ENCODE results near the gene DSG4.
A peak's percentile ranks its signal among the peaks of the same experiment; 100 is the strongest.
"Not testable (repeated sequence)": the region's sequence is repeated elsewhere in the genome, so short reads cannot be mapped to it uniquely, and the experiment has no call there.

Gene DSG4, protein sequence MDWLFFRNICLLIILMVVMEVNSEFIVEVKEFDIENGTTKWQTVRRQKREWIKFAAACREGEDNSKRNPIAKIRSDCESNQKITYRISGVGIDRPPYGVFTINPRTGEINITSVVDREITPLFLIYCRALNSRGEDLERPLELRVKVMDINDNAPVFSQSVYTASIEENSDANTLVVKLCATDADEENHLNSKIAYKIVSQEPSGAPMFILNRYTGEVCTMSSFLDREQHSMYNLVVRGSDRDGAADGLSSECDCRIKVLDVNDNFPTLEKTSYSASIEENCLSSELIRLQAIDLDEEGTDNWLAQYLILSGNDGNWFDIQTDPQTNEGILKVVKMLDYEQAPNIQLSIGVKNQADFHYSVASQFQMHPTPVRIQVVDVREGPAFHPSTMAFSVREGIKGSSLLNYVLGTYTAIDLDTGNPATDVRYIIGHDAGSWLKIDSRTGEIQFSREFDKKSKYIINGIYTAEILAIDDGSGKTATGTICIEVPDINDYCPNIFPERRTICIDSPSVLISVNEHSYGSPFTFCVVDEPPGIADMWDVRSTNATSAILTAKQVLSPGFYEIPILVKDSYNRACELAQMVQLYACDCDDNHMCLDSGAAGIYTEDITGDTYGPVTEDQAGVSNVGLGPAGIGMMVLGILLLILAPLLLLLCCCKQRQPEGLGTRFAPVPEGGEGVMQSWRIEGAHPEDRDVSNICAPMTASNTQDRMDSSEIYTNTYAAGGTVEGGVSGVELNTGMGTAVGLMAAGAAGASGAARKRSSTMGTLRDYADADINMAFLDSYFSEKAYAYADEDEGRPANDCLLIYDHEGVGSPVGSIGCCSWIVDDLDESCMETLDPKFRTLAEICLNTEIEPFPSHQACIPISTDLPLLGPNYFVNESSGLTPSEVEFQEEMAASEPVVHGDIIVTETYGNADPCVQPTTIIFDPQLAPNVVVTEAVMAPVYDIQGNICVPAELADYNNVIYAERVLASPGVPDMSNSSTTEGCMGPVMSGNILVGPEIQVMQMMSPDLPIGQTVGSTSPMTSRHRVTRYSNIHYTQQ

DNA sequence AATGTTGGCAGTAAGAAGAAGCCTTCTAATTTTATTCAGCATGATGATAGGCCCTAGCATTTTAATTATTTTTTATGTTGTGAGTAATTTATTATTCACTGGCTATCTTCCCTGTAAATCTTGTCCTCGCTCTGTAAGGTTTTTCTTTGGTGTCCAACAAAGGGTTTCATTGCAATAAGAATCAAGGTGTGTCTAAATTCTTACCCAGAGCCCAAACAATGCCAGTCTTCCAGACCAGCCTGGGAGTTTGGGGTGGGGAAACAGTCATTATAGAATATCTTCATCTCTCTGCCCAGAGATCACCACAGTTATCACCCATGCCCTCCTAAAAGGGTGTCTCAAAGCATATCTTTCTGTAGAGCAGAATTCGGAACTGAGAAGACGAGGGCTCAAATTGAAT, at the start of gene DSG4:
TSS of gene DSG4 (plus strand) at position 301 of the 400 bp plus-strand sequence. CDS start 135 bp downstream, outside the sequence.
- in situ Hi-C loops (cut with MboI; ENCODE audit: low pct_unique_long_range_greater_than_20kb, low sequenced_read_pairs, unreplicated experiment), result no loop called here
- TF ChIP-seq, protein P1, sequence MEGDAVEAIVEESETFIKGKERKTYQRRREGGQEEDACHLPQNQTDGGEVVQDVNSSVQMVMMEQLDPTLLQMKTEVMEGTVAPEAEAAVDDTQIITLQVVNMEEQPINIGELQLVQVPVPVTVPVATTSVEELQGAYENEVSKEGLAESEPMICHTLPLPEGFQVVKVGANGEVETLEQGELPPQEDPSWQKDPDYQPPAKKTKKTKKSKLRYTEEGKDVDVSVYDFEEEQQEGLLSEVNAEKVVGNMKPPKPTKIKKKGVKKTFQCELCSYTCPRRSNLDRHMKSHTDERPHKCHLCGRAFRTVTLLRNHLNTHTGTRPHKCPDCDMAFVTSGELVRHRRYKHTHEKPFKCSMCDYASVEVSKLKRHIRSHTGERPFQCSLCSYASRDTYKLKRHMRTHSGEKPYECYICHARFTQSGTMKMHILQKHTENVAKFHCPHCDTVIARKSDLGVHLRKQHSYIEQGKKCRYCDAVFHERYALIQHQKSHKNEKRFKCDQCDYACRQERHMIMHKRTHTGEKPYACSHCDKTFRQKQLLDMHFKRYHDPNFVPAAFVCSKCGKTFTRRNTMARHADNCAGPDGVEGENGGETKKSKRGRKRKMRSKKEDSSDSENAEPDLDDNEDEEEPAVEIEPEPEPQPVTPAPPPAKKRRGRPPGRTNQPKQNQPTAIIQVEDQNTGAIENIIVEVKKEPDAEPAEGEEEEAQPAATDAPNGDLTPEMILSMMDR (IDR thresholded peaks at IDR 0.05; ENCODE audit: extremely low read depth, insufficient read depth, missing control alignments), result no peak
- no peak for DNase-seq (ENCODE audit: low spot score)

DNA sequence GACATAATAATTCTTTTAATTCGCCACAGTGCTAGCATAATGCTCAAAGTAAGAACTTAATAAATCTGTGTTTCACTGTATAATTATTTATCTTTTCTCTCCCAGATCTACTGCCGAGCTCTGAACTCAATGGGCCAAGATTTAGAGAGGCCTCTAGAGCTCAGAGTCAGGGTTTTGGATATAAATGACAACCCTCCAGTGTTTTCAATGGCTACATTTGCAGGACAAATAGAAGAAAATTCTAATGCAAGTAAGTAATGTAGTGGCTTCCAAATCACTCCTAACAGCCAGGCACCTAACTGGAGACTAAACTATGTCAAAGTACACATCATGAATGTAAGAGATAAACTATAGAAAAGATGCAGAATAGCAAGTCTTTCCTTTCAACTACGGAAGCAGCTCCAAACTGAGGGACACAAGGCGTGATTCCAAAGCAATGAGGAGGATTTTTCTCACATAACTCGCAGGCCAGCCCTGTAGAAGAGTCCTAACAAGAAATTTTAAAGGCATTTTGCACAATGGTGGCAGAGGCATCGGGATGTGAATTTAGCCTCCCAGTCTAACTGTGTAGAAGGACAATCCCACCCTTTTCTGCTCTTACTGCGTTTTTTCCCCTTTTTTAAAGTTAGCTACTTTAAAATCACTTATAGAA, 46.7 kb upstream of the DSG4 start:
- DNase-seq (ENCODE audit: low spot score), result no peak
- in situ Hi-C loops (cut with MboI; ENCODE audit: low pct_unique_long_range_greater_than_20kb, low sequenced_read_pairs, unreplicated experiment), result no loop called here
- TF ChIP-seq, protein P1 (IDR thresholded peaks at IDR 0.05; ENCODE audit: extremely low read depth, insufficient read depth, missing control alignments), result no peak

DNA sequence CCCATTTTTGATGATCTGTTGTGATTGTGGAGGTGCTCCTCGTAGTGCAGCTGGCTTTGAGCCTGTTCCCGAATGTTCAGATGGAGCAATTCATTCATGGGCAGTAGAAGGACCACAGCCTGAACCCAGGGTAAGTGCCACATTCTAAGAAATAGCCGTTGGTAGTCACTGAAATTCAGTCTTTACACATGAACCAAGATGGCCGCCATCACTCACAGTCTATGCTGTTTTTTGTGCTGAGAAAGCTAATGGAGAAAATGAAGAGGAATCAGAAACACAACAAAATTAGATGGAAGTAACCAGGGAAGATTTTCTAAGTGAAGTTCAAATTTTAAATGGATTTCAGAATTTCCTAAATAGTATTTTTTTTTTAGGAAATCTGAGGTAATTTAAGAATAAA, 33.1 kb upstream of the DSG4 start:
- in situ Hi-C loops (cut with MboI; ENCODE audit: low pct_unique_long_range_greater_than_20kb, low sequenced_read_pairs, unreplicated experiment), result no loop called here

DNA sequence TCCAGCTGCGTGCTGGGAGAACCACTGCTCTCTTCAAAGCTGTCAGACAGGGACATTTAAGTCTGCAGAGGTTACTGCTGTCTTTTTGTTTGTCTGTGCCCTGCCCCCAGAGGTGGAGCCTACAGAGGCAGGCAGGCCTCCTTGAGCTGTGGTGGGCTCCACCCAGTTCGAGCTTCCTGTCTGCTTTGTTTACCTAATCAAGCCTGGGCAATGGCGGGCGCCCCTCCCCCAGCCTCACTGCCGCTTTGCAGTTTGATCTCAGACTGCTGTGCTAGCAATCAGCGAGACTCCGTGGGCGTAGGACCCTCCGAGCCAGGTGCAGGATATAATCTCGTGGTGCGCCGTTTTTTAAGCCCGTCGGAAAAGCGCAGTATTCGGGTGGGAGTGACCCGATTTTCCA, 23.2 kb upstream of the DSG4 start:
- in situ Hi-C loops (cut with MboI; ENCODE audit: low pct_unique_long_range_greater_than_20kb, low sequenced_read_pairs, unreplicated experiment); DNase-seq (ENCODE audit: low spot score): not testable (repeated sequence)

More for the DNA sequence above, 33.1 kb upstream of the DSG4 start:
- TF ChIP-seq, protein P1 (IDR thresholded peaks at IDR 0.05; ENCODE audit: extremely low read depth, insufficient read depth, missing control alignments), result no peak
- no peak for DNase-seq (ENCODE audit: low spot score)

DNA sequence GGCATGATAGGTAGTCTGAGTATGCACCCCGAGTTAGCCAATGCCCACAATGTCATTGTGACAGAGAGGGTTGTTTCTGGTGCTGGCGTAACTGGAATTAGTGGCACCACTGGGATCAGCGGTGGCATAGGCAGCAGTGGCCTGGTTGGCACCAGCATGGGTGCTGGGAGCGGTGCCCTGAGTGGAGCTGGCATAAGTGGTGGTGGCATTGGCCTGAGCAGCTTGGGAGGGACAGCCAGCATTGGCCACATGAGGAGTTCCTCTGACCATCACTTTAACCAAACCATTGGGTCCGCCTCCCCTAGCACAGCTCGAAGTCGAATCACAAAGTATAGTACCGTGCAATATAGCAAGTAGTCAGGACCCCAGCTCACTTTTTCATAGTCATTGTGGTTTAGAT, 21.6 kb upstream of the DSG4 start:
- in situ Hi-C loops (cut with MboI; ENCODE audit: low pct_unique_long_range_greater_than_20kb, low sequenced_read_pairs, unreplicated experiment), result no loop called here
- TF ChIP-seq, protein P1 (IDR thresholded peaks at IDR 0.05; ENCODE audit: extremely low read depth, insufficient read depth, missing control alignments), result no peak
- no peak for DNase-seq (ENCODE audit: low spot score)

DNA sequence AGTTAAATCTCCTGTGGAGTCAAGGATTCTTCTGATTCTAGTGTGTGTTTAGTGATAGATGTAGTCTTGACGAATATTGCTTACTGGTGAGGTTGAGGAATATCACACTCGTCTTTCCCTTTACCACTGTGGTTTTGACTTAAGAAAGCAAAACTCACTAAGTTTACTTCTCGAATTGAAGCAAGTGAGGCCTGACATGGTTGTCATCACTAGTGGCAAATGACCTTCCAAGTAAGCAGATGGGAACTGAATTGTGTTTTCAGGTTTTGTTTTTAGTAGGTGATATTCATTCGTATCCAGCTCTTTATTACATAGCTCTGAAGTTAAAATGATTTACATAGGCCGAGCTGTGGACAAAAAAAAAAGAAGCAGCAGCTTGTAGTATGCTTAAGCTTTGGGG, 20.6 kb upstream of the DSG4 start:
- TF ChIP-seq, protein P1 (IDR thresholded peaks at IDR 0.05; ENCODE audit: extremely low read depth, insufficient read depth, missing control alignments), result no peak
- in situ Hi-C loops (cut with MboI; ENCODE audit: low pct_unique_long_range_greater_than_20kb, low sequenced_read_pairs, unreplicated experiment), result no loop called here
- peak; percentile 17 for DNase-seq (ENCODE audit: low spot score)
